HepG2 (cell line): ENCODE data around the gene SF3A2.

Experiments
- CAMTA2 ChIP-seq: sonication (generic); formaldehyde crosslinking; IDR thresholded peaks from 2 replicates; pipeline ENCODE4 v1.4.0; 2020; ENCODE audit warnings: mild to moderate bottlenecking, missing genetic modification reagents, borderline replicate concordance
- CTCF ChIP-seq: sonication (generic); formaldehyde crosslinking; IDR thresholded peaks from 2 replicates; pipeline ENCODE4 v1.5.0; 2020; ENCODE audit warnings: mild to moderate bottlenecking, missing genetic modification reagents, moderate library complexity
- IRF9 ChIP-seq: sonication (generic); formaldehyde crosslinking; IDR thresholded peaks from 2 replicates; pipeline ENCODE4 v1.8.0; 2022; ENCODE audit warnings: missing genetic modification reagents, mild to moderate bottlenecking, borderline replicate concordance
- SMAD3 ChIP-seq: sonication (generic); formaldehyde crosslinking; IDR thresholded peaks from 2 replicates; pipeline ENCODE4 v1.4.0; 2020; ENCODE audit warnings: missing genetic modification reagents
- STAG1 ChIP-seq: sonication (generic); formaldehyde crosslinking; IDR thresholded peaks from 2 replicates; pipeline ENCODE4 v1.4.0; 2020; ENCODE audit warnings: missing genetic modification reagents
- TAF1 ChIP-seq: sonication (generic); formaldehyde crosslinking; IDR thresholded peaks from 2 replicates; pipeline ENCODE4 v1.4.0; 2020; ENCODE audit warnings: missing genetic modification reagents
- ZNF253 ChIP-seq: sonication (generic); formaldehyde crosslinking; IDR thresholded peaks from 2 replicates; pipeline ENCODE4 v1.8.0; 2022; ENCODE audit warnings: mild to moderate bottlenecking, missing genetic modification reagents, borderline replicate concordance

- TF ChIP-seq CTCF (CRISPR knock-in tag) (no peak), CAMTA2 (no peak), ZNF253 (CRISPR knock-in tag) (no peak), IRF9 (CRISPR knock-in tag) (no peak), TAF1 (CRISPR knock-in tag) (no peak), SMAD3 (CRISPR knock-in tag) (no peak), STAG1 (no peak)
These were observed 47.8 kb upstream of the SF3A2 start for GRCh38 chr19:2188708-2189385.
